ENCODE measurements around the gene NACA. TPM values are rescaled to one million over a fixed set of nuclear protein-coding genes. Genes with fewer than 3 reads are reported as not detected.

The NACA gene
- polyA plus RNA-seq, 1 of the 3 experiments (the other 2 are of a cell fraction) = 523 TPM

- 62% methylated on average over 2 of the region's 2 CpGs for WGBS (ENCODE audit: low lambda C conversion rate)
- Histone ChIP-seq H3K4me1 (ENCODE audit: control insufficient read depth in 1 of 2, insufficient read depth in 2 of 2, low read depth in 1 of 2, low read length in 1 of 2) (peaks cover 4 to 5% of the 10 kb centered on the region in 2 experiments; a peak in 1 of 4 replicates), H3K4me3 (ENCODE audit: low read depth in 2 of 2, low read length in 1 of 2) (no peak overlapping the region), H3K9me2 (no peaks in the 10 kb centered on the region), H2AFZ (ENCODE audit: low read depth) (peak overlapping the region; percentile 43; the same call in 1 of the 2 replicates), H3K79me2 (ENCODE audit: insufficient read depth) (no peaks in the 10 kb centered on the region), H4K20me1 (ENCODE audit: insufficient read depth) (no peaks in the 10 kb centered on the region), H3K4me2 (peak overlapping the region; percentile 25; the same call in 1 of the 2 replicates), H3K9ac (no peak overlapping the region), H3K27ac (ENCODE audit: low read depth in 2 of 2, low read length in 1 of 2) (peak overlapping the region in 1 of 2 experiments; percentile 57; a peak in 1 of 4 replicates), H3K9me3 (no peaks in the 10 kb centered on the region), H3K27me3 (ENCODE audit: insufficient read depth) (no peaks in the 10 kb centered on the region), H3F3A (replicated peaks; ENCODE audit: insufficient read depth) (peaks cover 6% of the 10 kb centered on the region), H3K36me3 (replicated peaks in 1 of 2; ENCODE audit: control insufficient read depth in 1 of 2, insufficient read depth in 2 of 2, low read length in 1 of 2) (no peaks in the 10 kb centered on the region)
- no peak for TF ChIP-seq RCOR1 (IDR thresholded peaks at IDR 0.05; ENCODE audit: low read length)
- CTCF ChIA-PET = interaction anchor here (0.6 to 1.2 kb wide), 2 partner anchors 23 to 377 kb away, joined by 3 to 4 read pairs; no protein-coding TSS in a partner anchor
- POLR2A ChIA-PET = no interaction called here
- DNase-seq = no peak
Observed at GRCh38 chr12:56695327-56696101, 29.6 kb downstream of the NACA start.

- peaks cover 9% of the 10 kb centered on the region for H3F3A ChIP-seq (replicated peaks; ENCODE audit: insufficient read depth)
- no peak for DNase-seq
- POLR2A ChIA-PET = no interaction called here
Observed at GRCh38 chr12:56694161-56694560, 30.9 kb downstream of the NACA start.

More at GRCh38 chr12:56694161-56694560, 30.9 kb downstream of the NACA start:
- WGBS (ENCODE audit: low lambda C conversion rate) = 80% methylated on average over 5 of the region's 5 CpGs
- Histone ChIP-seq H4K20me1 (ENCODE audit: insufficient read depth) (no peaks in the 10 kb centered on the region), H3K9ac (no peak overlapping the region), H3K9me2 (no peaks in the 10 kb centered on the region), H3K9me3 (no peaks in the 10 kb centered on the region), H3K36me3 (replicated peaks in 1 of 2; ENCODE audit: control insufficient read depth in 1 of 2, insufficient read depth in 2 of 2, low read length in 1 of 2) (no peaks in the 10 kb centered on the region), H2AFZ (ENCODE audit: low read depth) (no peak overlapping the region), H3K4me3 (ENCODE audit: low read depth in 2 of 2, low read length in 1 of 2) (no peak overlapping the region), H3K4me2 (no peak overlapping the region), H3K4me1 (ENCODE audit: control insufficient read depth in 1 of 2, insufficient read depth in 2 of 2, low read depth in 1 of 2, low read length in 1 of 2) (peaks cover 4 to 6% of the 10 kb centered on the region in 2 experiments; a peak in 2 of 4 replicates), H3K27me3 (ENCODE audit: insufficient read depth) (no peaks in the 10 kb centered on the region), H3K27ac (ENCODE audit: low read depth in 2 of 2, low read length in 1 of 2) (no peak overlapping the region), H3K79me2 (ENCODE audit: insufficient read depth) (no peaks in the 10 kb centered on the region)
- no peak for TF ChIP-seq ELF1 (IDR thresholded peaks at IDR 0.05)
- no peak for TF ChIP-seq MEF2A (IDR thresholded peaks at IDR 0.05; ENCODE audit: borderline replicate concordance, low read depth)
- TF ChIP-seq IRF3 (IDR thresholded peaks at IDR 0.05; ENCODE audit: low read depth, low read length) = no peak
- TF ChIP-seq RXRA (IDR thresholded peaks at IDR 0.05; ENCODE audit: borderline replicate concordance, low read depth) = no peak
- no peak for TF ChIP-seq FOXM1 (IDR thresholded peaks at IDR 0.05; ENCODE audit: low read depth)
- no peak for TF ChIP-seq TCF12 (IDR thresholded peaks at IDR 0.05)
- TF ChIP-seq NRF1 (IDR thresholded peaks at IDR 0.05; ENCODE audit: low read depth, low read length) = no peak
- TF ChIP-seq POLR2AphosphoS5 (IDR thresholded peaks at IDR 0.05; ENCODE audit: low read depth, low read length) = no peak
- no peak for TF ChIP-seq NFIC (IDR thresholded peaks at IDR 0.05; ENCODE audit: borderline replicate concordance)
- TF ChIP-seq EP300 (IDR thresholded peaks at IDR 0.05; ENCODE audit: borderline replicate concordance in 1 of 2, low read depth in 1 of 2, low read length in 1 of 2) = no peak
- no peak for TF ChIP-seq USF2 (IDR thresholded peaks at IDR 0.05; ENCODE audit: borderline replicate concordance, low read depth, low read length)
- CTCF ChIA-PET = no interaction called here
